ENCODE results near the gene SMARCAL1.

Gene SMARCAL1

GRCh38 chr2:216477283-216478035 is 65.2 kb downstream of the SMARCAL1 start:
- no peak for DNase-seq

- DNase-seq = no peak
Observed at GRCh38 chr2:216478151-216478550, 65.9 kb downstream of the SMARCAL1 start.

GRCh38 chr2:216478791-216479190 is 66.5 kb downstream of the SMARCAL1 start:
- no peak for DNase-seq

GRCh38 chr2:216480221-216480620 is 67.9 kb downstream of the SMARCAL1 start:
- DNase-seq = no peak

- no peak for DNase-seq
Observed at GRCh38 chr2:216482640-216483039, 70.4 kb downstream of the SMARCAL1 start.

- no peak for DNase-seq
Observed at GRCh38 chr2:216485237-216485636, 73.0 kb downstream of the SMARCAL1 start.

GRCh38 chr2:216485745-216486144 is 73.5 kb downstream of the SMARCAL1 start:
- DNase-seq = no peak

- no peak for DNase-seq
Observed at GRCh38 chr2:216486271-216486670, 74.0 kb downstream of the SMARCAL1 start.

- no peak for DNase-seq
Observed at GRCh38 chr2:216486708-216487107, 74.4 kb downstream of the SMARCAL1 start.

- DNase-seq = no peak
Observed at GRCh38 chr2:216490061-216490460, 77.8 kb downstream of the SMARCAL1 start.

- no peak for DNase-seq
Observed at GRCh38 chr2:216491793-216492596, 79.7 kb downstream of the SMARCAL1 start.

- DNase-seq = no peak
Observed at GRCh38 chr2:216492597-216493333, 80.5 kb downstream of the SMARCAL1 start.

GRCh38 chr2:216493334-216493685 is 81.0 kb downstream of the SMARCAL1 start:
- no peak for DNase-seq

GRCh38 chr2:216495656-216496055 is 83.4 kb downstream of the SMARCAL1 start:
- no peak for DNase-seq

- no peak for DNase-seq
Observed at GRCh38 chr2:216497382-216498069, 85.2 kb downstream of the SMARCAL1 start.

GRCh38 chr2:216498070-216498378 is 85.7 kb downstream of the SMARCAL1 start:
- DNase-seq = no peak

- DNase-seq = peak; percentile 95
Observed at GRCh38 chr2:216498379-216499352, 86.4 kb downstream of the SMARCAL1 start, which contains the start of gene RPL37A. TSS of gene RPL37A (plus strand) at chr2:216498844. CDS start at chr2:216498875, 31 bp downstream.

GRCh38 chr2:216499641-216500218 is 87.4 kb downstream of the SMARCAL1 start:
- no peak for DNase-seq

- no peak for DNase-seq
Observed at GRCh38 chr2:216500572-216500971, 88.3 kb downstream of the SMARCAL1 start.

- no peak for DNase-seq
Observed at GRCh38 chr2:216501854-216502253, 89.6 kb downstream of the SMARCAL1 start.

- no peak for DNase-seq
Observed at GRCh38 chr2:216502381-216503158, 90.3 kb downstream of the SMARCAL1 start.

All from NCI-H345 (cell line).